ENCODE measurements around the gene SMG6.

- TF ChIP-seq CTCF (conservative IDR thresholded peaks at IDR 0.05 in 1 of 2, IDR thresholded peaks at IDR 0.05 in 1 of 2; ENCODE audit: extremely low read depth in 1 of 2, insufficient read depth in 1 of 2, low read depth in 1 of 2, low read length in 2 of 2) (no peak), EZH2 (IDR thresholded peaks at IDR 0.05; ENCODE audit: borderline replicate concordance, low read length) (no peak)
These were observed 286.2 kb downstream of the SMG6 start for GRCh38 chr17:2017274-2017941.

Data from mammary epithelial cell (primary cell).